HepG2 (cell line): Measurements from ENCODE around the gene KCNQ2. TPM values are rescaled to one million over a fixed set of nuclear protein-coding genes. Genes with fewer than 3 reads are reported as not detected.

ENCODE experiments used
- FLYWCH1 ChIP-seq: sonication (generic); formaldehyde crosslinking; IDR thresholded peaks from 2 replicates; pipeline ENCODE4 v1.8.1; 2023; ENCODE audit warnings: mild to moderate bottlenecking, missing genetic modification reagents
- FOSL1 ChIP-seq: sonication (generic); formaldehyde crosslinking; IDR thresholded peaks from 2 replicates; pipeline ENCODE4 v1.9.0; 2021; ENCODE audit warnings: missing genetic modification reagents, borderline replicate concordance
- FUBP1 ChIP-seq: sonication (generic); formaldehyde crosslinking; IDR thresholded peaks from 2 replicates; pipeline ENCODE4 v1.5.1; 2020; ENCODE audit warnings: missing genetic modification reagents, mild to moderate bottlenecking, borderline replicate concordance
- HNF1A ChIP-seq, 2 experiments: sonication (generic) in 1 of 2; formaldehyde crosslinking in 1 of 2; IDR thresholded peaks; 2 replicates each; pipeline versions ENCODE4 v1.4.0 to v1.6.1; 2016 to 2020; ENCODE audit warnings: borderline replicate concordance in 1 of 2, low read depth in 1 of 2, mild to moderate bottlenecking in 1 of 2, missing genetic modification reagents in 1 of 2
- IRX3 ChIP-seq: sonication (generic); formaldehyde crosslinking; IDR thresholded peaks from 2 replicates; pipeline ENCODE4 v1.8.1; 2023; ENCODE audit warnings: mild to moderate bottlenecking, low read depth, missing genetic modification reagents, borderline replicate concordance
- ZBTB42 ChIP-seq: sonication (generic); formaldehyde crosslinking; IDR thresholded peaks from 2 replicates; pipeline ENCODE4 v1.5.0; 2020; ENCODE audit warnings: mild to moderate bottlenecking, missing genetic modification reagents
- ZFYVE20 ChIP-seq: sonication (generic); formaldehyde crosslinking; IDR thresholded peaks from 2 replicates; pipeline ENCODE4 v1.8.0; 2023; ENCODE audit warnings: low read depth, mild to moderate bottlenecking, moderate library complexity, missing genetic modification reagents, borderline replicate concordance
- ZNF737 ChIP-seq: sonication (generic); formaldehyde crosslinking; IDR thresholded peaks from 2 replicates; pipeline ENCODE4 v1.5.0; 2020; ENCODE audit warnings: missing genetic modification reagents, mild to moderate bottlenecking, borderline replicate concordance
- polyA plus RNA-seq, 8 experiments: library from polyadenylated mRNA; depleted of rRNA in 3 of 8; stranded (reverse) in 7 of 8; unstranded in 1 of 8; fragments of >200 nt; fragmentation: Illumina TruSeq in 4 of 8; extraction: Trizol in 4 of 8; gene quantifications; 2 replicates each; pipeline versions ENCODE4 v1.2.1 to v1.2.3, GENCODE V29; 2011 to 2016; ENCODE audit warnings: low read depth in 4 of 8, missing spikeins in 1 of 8, mixed read lengths in 1 of 8; ENCODE audit not compliant: insufficient read depth in 1 of 8
- total RNA-seq, 5 experiments: library from RNA; depleted of rRNA; stranded (reverse); fragments of >200 nt; fragmentation: Illumina TruSeq; extraction: Trizol; gene quantifications; 2 replicates each; pipeline ENCODE4 v1.2.3, GENCODE V29; 2016; ENCODE audit warnings: low read depth in 1 of 5

Gene KCNQ2
- total and polyA plus RNA-seq, 2 of the 13 experiments (the other 11 are each of a cell fraction or from before 2014, with no cell fraction given), result not detected

GRCh38 chr20:63496596-63497120, 24.2 kb upstream of the KCNQ2 start (continued):
- TF ChIP-seq IRX3 (CRISPR knock-in tag), result no peak
- TF ChIP-seq ZBTB42 (CRISPR knock-in tag), result 0 out of 2 replicates have a peak, but pooled peaks have one; percentile 3
- TF ChIP-seq FLYWCH1 (CRISPR knock-in tag), result no peak
- TF ChIP-seq ZNF737 (CRISPR knock-in tag), result no peak
- no peak for TF ChIP-seq FOSL1
- no peak for TF ChIP-seq HNF1A (IDR thresholded peaks at IDR 0.05; ENCODE audit: low read depth)
- TF ChIP-seq HNF1A (CRISPR knock-in tag; IDR thresholded peaks at IDR 0.05; ENCODE audit: borderline replicate concordance), result no peak
- TF ChIP-seq ZFYVE20, result no peak
- TF ChIP-seq FUBP1 (CRISPR knock-in tag), result no peak
